Activated CD4-positive, alpha-beta T cell treated with anti-CD3 and anti-CD28 coated beads for 4 hours (primary cell): ENCODE data around the gene GALE.
A peak's percentile ranks its signal among the peaks of the same experiment; 100 is the strongest.
"Not testable (repeated sequence)": the region's sequence is repeated elsewhere in the genome, so short reads cannot be mapped to it uniquely, and the experiment has no call there.

Source experiments
- DNase-seq, 2 donors: peaks; one replicate each; pipeline ENCODE4 v3.0.0-alpha.2; 2020

GALE gene

DNA sequence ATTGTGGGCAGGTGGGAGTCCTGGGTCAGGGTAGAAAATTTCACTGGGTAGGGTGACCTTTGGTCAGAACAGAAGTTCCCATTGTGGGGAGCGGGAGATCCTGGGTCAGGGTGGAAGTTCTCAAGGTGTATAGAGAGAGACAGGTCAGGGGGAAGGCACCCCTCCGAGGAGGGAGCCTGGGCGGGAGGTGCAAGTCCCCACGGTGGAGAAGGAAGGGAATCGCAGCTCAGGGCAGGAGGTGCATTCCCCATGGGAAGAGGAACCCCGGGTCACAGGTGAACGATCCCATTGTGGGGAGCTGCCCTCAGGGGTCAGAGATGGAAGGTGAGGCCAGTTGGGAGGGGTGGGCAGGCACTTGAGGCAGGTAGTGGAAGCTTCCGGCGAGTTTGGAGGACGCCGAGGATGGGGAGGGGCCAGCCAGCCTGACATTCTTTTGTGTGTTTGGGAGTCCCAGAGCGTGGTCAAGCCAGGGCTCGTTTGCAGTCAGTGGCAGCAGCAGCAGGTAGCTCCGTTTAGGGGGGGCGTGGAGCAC, 9.0 kb downstream of the GALE start:
- no peak for DNase-seq

DNA sequence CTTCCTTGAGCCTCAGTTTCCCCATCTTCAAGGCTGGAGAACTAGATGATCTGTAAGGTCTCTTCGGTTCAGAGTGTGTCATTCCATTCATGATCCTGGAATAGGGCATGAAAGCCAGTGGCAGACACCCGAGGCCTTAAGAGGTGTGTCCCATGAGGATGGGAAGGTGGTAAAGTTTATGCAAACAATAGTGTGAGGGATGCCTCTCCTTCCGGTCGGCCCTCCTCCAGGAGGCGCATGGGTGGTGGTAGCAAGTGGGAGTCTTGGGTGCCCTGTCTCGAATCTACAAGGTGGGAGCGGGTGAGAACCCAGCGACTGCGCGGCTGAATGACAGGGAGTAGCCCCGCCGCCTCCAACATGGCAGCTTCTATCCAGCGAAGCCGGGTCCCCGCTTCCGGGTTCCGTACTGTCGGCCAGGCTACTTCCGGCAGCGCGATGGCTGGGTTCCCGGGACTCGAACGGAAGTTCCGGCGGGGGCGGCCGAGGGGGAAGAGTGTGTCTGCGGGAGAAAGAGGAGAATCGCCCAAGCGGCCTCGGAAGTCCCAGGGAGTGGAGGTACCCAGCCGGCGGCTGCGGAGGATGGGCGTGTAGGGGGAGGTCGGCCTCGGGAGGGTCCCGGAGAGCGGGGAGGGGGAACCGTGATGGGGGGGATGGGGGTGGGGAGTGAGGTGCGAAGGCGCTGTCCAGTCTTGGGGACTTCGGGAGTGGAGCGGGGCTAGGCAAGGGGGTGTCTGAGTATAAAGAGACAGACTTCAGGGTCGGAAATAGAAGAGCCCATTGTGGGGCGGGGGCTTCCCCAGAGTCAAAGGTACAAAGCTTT, 9.6 kb downstream of the GALE start, which contains the start of gene LYPLA2:
Gene LYPLA2 (plus strand): TSS at position 450 of the 820 bp plus-strand sequence. CDS start 1,538 bp downstream, outside the sequence.
- DNase-seq, result peak; percentile 78 to 85

DNA sequence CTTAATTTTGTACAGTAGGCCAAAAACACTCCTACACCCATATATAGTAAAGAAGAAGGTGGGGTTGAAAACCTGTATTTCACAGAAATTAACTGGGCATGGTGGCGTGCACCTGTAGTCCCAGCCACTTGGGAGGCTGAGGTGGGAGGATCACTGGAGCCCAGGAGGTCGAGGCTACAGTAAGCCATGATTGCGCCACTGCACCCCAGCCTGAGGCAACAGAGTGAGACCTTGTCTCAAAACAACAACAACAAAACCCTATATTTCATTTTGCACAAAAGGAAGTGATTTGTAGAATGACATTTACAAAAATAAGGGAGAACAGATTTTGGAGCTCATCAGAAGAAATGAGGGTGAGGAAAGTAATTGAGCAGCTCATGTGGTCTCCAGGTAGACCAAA, 11.9 kb downstream of the GALE start:
- DNase-seq, result no peak

DNA sequence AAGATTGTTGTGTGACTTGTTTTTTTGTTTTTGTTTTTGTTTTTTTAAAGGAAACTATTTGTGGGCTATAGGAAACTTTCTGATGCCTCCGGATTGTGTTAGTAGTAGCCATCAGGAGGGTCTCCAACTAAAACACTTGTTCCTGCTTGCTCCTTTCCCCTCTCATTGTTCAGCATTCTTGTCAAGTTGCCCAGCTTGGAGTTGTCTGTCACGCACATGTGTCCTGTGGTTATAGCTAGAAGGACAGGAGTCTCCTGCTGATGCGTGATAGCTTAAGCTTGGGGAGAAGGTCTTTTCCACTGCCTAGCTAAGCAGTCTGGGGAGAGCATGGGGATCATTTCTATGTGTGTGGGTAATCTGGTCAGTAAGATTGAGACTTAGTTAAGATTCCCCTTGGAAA, 12.9 kb downstream of the GALE start:
- DNase-seq, result no peak

DNA sequence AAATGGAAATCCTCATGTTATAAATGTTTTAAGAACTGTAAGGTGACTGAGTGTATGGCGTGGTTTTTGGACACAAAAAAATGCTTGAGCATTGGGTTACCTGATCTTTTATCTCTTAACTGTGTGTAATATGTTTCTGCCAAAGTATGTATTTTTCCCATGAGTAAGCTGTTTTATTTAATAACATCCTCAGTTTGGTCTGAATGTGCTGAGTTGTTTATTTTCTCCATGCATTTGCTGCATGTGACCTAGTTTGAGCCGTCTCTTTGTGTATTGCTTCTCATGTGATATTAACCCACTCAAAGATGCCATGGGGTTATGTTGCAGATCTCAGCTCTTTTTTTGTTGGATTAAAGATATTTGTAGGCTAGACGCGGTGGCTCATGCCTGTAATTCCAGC, 15.7 kb downstream of the GALE start:
- DNase-seq, result no peak

DNA sequence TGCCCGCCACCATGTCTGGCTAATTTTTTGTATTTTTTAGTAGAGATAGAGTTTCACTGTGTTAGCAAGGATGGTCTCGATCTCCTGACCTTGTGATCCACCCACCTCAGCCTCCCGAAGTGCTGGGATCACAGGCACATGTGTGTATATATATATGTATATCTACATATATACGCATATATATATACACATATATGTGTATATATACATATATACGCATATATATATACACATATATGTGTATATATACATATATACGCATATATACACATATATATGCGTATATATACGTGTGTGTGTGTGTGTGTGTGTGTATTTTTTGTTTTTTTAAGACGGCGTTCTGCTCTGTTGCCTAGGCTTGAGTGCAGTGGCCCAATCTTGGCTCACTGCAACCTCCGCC, 17.4 kb downstream of the GALE start:
- not testable (repeated sequence) for DNase-seq

DNA sequence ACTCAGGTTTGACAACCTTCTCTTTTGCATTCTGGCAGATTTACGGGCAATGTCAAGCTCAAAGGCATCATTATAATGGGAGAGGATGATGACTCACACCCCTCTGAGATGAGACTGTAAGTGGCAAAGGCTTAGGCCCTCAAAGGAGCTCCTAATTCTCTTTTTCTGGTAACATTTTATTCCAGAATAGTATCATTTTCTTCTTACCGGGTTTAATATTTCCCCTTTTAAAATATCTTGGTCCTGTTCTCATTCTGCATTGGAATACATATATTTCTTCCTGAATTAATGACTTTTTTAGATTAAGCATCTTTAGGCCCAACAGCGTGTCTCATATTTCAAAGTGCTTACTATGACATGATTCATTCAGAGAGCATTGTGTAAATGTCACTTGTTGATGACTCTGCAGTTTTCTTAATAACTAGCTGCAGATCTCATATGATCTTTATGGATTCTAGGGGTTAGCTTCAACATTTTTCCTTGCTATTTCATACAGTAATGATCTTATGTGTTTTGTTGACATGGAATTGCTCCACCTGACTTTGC, 20.7 kb downstream of the GALE start:
- no peak for DNase-seq

DNA sequence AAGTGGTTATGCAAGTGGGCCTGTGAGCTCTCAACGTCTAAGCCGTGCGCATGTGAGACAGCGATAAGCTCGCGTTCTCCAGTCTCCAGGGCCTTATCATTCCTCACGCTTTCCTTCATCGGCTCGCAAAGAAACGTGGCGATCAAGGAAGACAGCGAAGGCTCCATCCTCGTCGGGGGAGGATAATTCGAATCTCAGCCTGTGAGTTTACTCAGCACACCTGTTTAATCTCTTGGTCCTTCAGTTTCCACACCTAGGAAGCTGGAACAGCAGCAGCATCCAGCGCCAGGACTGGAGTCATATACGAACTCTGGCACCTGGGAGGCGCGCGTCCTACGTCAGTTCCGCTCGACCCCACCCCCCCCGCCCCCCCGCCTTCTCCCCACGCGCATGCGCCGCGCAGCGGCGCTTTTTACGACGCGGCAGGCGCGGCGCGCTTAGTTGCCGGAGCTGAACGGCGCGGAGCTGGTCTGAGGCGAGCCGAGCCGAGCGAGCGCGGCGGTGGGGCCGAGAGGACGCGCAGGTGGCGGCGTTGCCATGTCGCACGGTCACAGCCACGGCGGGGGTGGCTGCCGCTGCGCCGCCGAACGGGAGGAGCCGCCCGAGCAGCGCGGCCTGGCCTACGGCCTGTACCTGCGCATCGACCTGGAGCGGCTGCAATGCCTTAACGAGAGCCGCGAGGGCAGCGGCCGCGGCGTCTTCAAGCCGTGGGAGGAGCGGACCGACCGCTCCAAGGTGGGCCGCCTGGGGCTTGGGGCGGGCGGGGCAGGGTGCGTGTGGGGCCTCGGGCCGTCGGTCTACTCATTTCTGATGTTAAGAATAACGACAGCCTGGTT, 22.4 kb downstream of the GALE start, which contains the start of gene PITHD1:
Gene PITHD1 (plus strand): TSS at position 440 of the 836 bp plus-strand sequence. CDS start 98 bp downstream, at position 538.
- DNase-seq, result peak; percentile 65 to 79

DNA sequence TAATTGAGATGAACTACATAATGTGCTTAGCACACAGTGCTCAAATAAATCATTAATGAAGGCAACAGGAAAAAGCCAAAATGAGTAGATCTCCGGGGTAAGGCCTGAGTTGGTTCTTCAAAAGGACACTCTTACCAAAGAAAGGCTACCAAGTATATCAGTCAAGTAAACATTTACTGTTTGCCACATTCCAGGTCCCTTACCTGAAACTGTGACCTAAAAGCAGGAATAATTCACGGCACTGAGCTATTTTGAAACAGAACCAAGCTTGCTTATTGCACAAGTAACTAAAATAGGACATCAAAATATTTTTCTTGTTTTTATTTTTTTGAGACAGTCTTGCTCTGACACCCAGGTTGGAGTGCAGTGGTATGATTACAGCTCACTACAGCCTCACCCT, 24.3 kb downstream of the GALE start:
- DNase-seq, result no peak

DNA sequence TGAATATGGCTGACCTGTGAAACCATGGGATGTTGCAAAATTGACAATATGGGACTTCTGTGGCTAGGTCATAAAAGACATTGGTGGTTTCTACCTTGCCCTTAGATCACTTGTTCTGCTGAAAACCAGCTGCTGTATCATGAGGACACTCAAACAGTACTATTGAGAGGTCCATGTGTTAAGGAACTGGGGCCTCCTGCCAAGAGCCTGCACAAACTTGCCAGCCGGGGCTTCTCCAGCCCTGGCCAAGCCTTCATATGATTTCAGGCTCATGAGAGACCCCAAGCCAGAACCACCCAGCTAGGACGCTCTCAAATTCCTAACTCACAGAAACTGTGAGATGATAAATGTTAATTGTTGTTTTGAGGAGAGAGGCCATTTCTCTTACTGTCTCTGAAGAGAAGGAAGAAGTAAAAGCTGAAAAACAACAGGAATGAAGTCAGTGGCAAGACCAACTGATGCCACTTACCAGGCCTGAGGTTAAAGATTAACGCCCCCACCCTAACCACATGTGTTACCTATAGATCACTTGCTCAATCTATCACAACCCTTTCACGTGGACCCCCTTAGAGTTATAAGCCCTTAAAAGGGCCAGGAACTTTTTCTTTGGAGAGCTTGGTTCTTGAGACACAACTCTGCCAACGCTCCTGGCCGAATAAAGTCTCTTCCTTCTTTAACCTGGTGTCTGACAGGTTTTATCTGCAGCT, 26.2 kb downstream of the GALE start:
- DNase-seq, result no peak

DNA sequence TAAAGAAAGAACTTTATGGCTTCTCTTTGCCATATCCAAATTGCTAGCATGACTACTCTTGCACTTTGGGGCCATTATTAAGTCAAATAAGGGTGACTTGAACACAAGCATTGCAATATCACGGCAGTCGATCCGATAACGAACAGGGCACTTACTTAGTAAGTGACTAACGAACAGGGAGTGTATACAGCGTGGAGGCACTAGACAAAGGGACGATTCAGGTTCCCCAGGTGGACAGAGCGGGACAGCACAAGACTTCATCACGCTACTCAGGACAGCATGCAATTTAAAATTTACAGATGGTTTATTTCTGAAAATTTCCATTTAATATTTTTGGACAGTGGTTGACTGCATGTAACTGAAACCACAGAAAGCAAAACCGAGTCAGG, 27.7 kb downstream of the GALE start:
- DNase-seq, result no peak

DNA sequence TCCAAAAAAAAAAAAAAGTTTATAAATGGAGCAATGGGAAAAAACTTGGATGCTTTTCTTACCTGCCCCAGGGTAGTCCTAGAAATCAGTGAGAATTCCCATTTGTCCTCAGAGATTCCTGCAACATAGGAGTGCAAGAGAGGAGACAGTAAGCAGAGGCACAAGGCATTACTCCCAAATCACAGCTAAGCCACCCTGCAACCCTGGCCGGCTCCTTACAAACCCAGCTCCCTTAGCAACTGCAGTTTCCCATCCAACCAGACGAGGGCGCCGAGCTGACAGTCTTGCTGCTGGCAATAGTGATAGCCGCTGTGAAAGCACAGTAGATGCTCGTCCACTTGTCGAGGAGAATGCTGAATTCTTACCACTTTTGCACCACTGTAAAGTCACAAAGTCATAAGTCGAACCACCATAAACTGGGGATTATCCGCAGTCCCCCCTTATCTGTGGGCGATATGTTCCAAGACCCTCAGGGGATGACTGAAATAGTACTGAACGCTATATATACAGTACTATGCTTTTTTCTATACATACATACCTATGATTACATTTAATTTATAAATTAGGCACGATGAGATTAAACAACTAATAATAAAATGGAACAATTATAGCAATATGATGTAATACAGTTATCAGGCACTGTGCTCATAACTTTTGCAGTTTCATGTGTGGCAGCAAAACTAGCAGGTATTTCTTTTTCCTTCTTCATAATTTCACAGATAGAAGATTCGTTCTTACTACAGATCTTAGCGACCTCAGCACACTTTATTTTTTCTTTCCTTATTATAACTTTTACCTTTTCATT, 28.3 kb downstream of the GALE start:
- DNase-seq, result peak; percentile 78 to 89

DNA sequence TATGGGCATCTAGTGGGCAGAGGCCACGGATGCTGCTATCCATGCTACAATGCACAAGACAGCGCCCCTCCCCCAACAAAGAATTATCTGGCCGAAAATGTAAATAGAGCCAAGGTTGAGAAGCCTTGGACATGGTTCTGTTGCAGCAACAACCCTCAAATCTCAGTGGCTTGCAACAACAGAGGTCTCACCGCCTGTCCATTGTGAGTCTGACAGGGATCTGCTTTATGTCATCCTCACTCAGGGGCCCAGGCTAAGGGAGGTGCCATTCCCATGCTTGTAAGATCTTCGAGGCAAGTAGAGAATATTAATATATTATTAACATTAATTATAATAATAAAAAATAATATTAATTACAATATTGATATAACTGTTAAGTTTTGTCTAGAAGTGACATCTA, 31.8 kb downstream of the GALE start:
- no peak for DNase-seq

DNA sequence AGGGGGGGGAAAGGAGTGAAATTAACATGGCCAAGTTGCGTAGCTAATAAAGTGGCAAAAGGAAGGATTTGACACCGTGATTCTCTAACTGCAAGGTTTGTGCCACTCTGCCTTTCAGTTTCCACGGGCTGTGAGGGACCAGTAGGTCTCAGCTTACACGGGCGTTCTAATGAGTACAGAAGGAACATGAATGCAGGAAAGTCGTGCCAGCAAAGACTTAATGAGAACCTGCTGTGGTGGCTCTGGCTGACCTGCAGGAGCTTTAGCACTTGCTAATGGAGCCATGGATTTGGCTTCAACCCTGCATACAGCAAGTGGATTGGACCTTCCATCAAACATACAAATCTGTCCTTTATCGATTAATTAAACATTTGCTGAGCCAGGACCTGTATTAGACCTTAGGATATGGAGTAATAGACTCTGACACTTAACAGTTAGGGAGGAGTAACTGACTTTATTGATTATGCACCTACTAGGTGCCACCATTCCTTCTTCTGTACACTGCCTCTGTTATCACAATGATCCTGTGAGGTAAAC, 37.4 kb downstream of the GALE start:
- DNase-seq, result no peak

DNA sequence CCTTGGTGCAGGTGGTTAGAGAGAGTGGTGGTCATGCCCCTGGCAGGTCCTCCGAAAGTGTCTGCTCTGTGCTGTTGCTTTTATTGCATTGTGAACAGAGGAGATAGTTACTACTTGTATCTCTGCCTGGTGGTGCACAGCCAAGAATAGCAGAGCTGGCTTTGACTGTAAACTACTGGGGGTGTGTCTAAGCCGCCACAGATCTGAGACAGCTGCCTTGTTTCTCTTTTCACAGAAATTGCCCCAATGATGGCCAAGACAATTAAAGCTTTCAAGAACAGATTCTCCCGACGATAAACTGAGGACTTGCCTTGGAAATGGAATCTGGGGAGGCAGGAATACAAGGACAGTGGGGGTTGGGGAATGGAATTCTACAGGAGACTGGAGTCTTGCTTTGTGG, 41.3 kb downstream of the GALE start:
- DNase-seq, result no peak

DNA sequence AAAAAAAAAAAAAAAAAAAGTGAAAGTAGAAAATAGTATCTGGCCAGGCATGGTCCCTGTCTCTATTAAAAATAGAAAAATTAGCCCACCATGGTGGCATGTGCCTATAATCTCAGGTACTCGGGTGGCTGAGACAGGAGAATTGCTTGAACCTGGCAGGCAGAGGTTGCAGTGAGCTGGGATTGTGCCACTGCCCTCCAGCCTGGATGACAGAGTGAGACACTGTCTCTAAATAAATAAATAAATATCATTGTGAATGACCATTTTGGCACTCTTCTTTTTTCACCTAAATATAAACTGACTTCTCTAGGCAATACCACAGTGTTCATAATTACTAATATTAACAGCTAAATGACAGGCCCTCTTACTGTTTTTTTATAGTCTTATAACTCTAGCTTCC, 42.7 kb downstream of the GALE start:
- no peak for DNase-seq

DNA sequence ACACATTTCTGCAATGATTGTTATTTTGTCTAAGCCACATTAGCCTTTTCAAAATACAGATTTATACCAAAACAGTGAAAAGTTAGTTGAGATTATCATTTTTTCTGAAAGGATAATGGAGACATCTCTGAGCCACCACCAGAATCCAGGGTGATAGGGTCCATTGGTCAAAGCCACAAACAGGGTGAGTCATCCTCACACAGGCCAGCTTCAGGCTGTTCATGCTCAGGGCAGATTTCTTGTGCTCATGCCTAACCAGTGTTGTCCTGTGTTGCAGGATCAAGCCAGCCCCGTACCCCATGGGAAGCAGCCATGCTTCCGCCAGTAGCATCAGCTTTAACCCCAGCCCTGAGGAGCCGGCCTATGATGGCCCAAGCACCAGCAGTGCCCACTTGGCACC, 43.9 kb downstream of the GALE start:
- no peak for DNase-seq

DNA sequence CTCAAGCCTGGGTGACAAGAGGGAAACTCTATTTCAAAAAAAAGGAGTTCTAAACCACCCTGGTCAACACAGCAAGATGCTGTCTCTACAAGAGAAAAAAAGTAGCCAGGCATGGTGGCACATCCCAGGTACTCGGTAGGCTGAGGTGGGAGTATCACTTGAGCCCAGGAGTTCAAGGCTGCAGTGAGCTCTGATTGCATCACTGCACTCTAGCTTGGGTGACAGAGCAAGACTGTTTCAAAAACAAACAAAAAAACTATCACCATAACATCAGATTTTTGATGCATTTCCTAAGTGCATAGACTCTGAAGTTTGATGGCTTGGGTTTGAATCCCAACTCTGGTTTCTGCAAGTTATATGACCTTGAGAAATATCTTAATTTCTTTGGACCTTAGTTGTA, 47.6 kb downstream of the GALE start:
- DNase-seq, result no peak

DNA sequence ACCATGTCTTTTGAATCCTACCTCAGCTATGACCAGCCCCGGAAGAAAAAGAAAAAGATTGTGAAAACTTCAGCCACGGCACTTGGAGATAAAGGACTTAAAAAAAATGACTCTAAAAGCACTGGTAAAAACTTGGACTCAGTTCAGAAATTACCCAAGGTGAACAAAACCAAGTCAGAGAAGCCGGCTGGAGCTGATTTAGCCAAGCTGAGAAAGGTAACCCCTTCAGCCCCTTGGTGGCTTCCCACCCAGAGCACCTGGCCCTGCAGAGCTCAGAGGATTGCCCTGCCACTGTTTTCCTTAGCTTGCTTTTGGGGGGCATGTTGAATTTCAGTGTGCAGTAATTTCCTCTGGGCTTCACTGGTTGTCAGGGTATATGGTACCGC, 48.7 kb downstream of the GALE start:
- no peak for DNase-seq

DNA sequence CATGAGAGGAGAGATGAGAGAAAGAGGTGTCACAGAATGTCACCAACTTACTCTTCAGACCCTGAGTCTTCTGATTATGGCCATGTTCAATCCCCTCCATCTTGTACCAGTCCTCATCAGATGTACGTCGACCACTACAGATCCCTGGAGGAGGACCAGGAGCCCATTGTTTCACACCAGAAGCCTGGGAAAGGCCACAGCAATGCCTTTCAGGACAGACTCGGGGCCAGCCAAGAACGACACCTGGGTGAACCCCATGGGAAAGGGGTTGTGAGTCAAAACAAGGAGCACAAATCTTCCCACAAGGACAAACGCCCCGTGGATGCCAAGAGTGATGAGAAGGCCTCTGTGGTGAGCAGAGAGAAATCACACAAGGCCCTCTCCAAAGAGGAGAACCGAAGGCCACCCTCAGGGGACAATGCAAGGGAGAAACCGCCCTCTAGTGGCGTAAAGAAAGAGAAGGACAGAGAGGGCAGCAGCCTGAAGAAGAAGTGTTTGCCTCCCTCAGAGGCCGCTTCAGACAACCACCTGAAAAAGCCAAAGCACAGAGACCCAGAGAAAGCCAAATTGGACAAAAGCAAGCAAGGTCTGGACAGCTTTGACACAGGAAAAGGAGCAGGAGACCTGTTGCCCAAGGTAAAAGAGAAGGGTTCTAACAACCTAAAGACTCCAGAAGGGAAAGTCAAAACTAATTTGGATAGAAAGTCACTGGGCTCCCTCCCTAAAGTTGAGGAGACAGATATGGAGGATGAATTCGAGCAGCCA, 49.3 kb downstream of the GALE start:
- DNase-seq, result peak; percentile 25 to 39

DNA sequence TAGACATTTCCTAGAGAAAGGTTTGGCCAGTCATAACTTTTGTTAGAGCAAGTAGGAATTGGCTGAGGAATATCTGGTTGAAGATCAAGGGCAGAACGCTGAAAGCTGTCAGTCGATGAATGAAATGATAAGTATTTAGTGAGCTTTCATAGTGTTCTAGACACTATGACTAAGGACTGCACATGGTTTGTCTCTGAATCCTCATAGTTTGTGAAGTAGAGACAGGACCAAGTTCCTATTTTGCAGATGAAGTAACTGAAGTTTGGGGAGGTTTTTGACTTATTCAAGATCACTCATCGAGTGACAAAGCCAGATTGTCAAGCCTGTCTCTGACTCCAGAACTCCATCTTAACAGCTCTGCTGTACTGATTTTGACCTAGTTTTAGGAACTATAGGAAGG, 52.5 kb downstream of the GALE start:
- DNase-seq, result no peak
